HEK293T (cell line): ENCODE results near the gene ETV6.

Source experiments
- ARNT ChIP-seq: fragments of 450-650 bp; IDR thresholded peaks from 2 replicates; pipeline ENCODE4 v1.6.1; 2017; ENCODE audit warnings: mild to moderate bottlenecking
- ELF4 ChIP-seq: fragments of 450-650 bp; IDR thresholded peaks from 2 replicates; pipeline ENCODE4 v1.6.1; 2017; ENCODE audit warnings: antibody characterized with exemption
- L3MBTL2 ChIP-seq: fragments of 450-650 bp; conservative IDR thresholded peaks from 2 replicates; pipeline ENCODE4 v1.6.1; 2016; ENCODE audit warnings: mild to moderate bottlenecking
- SP1 ChIP-seq: fragments of 450-650 bp; IDR thresholded peaks from 2 replicates; pipeline ENCODE4 v1.6.1; 2017

- no peak for TF ChIP-seq ELF4
- TF ChIP-seq L3MBTL2 = no peak
- no peak for TF ChIP-seq SP1
- TF ChIP-seq ARNT = no peak
Observed at GRCh38 chr12:11638315-11638916, 11.1 kb upstream of the ETV6 start.
